NT2/D1 (cell line): ENCODE measurements around the gene PAPLN.
"Not testable (repeated sequence)": the region's sequence is repeated elsewhere in the genome, so short reads cannot be mapped to it uniquely, and the experiment has no call there.

Experiments
- SUZ12 ChIP-seq: IDR thresholded peaks from 2 replicates; pipeline ENCODE4 v1.6.1; 2011; ENCODE audit not compliant: insufficient read length, insufficient read depth; ENCODE audit errors: extremely low read depth
- YY1 ChIP-seq: IDR thresholded peaks from 2 replicates; pipeline ENCODE4 v1.6.1; 2011; ENCODE audit not compliant: insufficient read length, insufficient read depth

GRCh38 chr14:73194306-73194705 is 43.0 kb upstream of the PAPLN start:
- TF ChIP-seq YY1, SUZ12: not testable (repeated sequence)
